Endodermal cell (in vitro differentiated cells): Measurements from ENCODE around the gene MOSPD3. TPM values are rescaled to one million over a fixed set of nuclear protein-coding genes. Genes with fewer than 3 reads are reported as not detected.

ENCODE experiments used
- DNase-seq: peaks from one replicate; pipeline ENCODE4 v3.0.0-alpha.2; 2017
- H3K27ac ChIP-seq: 2 replicates; pipeline ENCODE4 v1.5.1; 2013; ENCODE audit warnings: mild to moderate bottlenecking, low read depth, low read length, moderate library complexity
- H3K27me3 ChIP-seq: 2 replicates; pipeline ENCODE4 v1.6.1; 2013; ENCODE audit warnings: mild to moderate bottlenecking, low read length, moderate library complexity; ENCODE audit not compliant: insufficient read depth, control insufficient read depth, poor library complexity, severe bottlenecking
- H3K36me3 ChIP-seq: 2 replicates; pipeline ENCODE4 v1.7.0; 2013; ENCODE audit warnings: mild to moderate bottlenecking, low read length, moderate library complexity; ENCODE audit not compliant: control insufficient read depth, insufficient read depth
- H3K4me1 ChIP-seq: one replicate; pipeline ENCODE4 v1.7.0; 2013; ENCODE audit warnings: low read length; ENCODE audit not compliant: control insufficient read depth, insufficient read depth
- H3K4me3 ChIP-seq: 2 replicates; pipeline ENCODE4 v1.5.1; 2013; ENCODE audit warnings: mild to moderate bottlenecking, low read length, moderate library complexity
- H3K9ac ChIP-seq: 2 replicates; pipeline ENCODE4 v1.6.1; 2013; ENCODE audit warnings: mild to moderate bottlenecking, low read length, moderate library complexity; ENCODE audit not compliant: poor library complexity, severe bottlenecking; ENCODE audit errors: extremely low read depth
- H3K9me3 ChIP-seq: 2 replicates; pipeline ENCODE4 v1.6.1; 2013; ENCODE audit warnings: mild to moderate bottlenecking, low read length, moderate library complexity; ENCODE audit not compliant: control insufficient read depth
- H3K27ac Mint-ChIP-seq: 2 replicates; pipeline ENCODE4 v1.8.0; 2020; ENCODE audit warnings: mixed read lengths
- H3K27me3 Mint-ChIP-seq: 2 replicates; pipeline ENCODE4 v1.8.0; 2021; ENCODE audit warnings: mild to moderate bottlenecking, mixed read lengths; ENCODE audit not compliant: insufficient read depth
- H3K36me3 Mint-ChIP-seq: 2 replicates; pipeline ENCODE4 v1.8.0; 2020; ENCODE audit warnings: low read depth, mixed read lengths
- H3K4me1 Mint-ChIP-seq: 2 replicates; pipeline ENCODE4 v1.8.0; 2020; ENCODE audit warnings: mixed read lengths
- H3K4me3 Mint-ChIP-seq: 2 replicates; pipeline ENCODE4 v1.8.0; 2020; ENCODE audit warnings: mild to moderate bottlenecking, moderate library complexity, mixed read lengths
- H3K9me3 Mint-ChIP-seq: 2 replicates; pipeline ENCODE4 v1.8.0; 2020; ENCODE audit warnings: mild to moderate bottlenecking, mixed read lengths
- WGBS, 2 experiments: methylation state at CpG; one replicate each; pipeline versions ENCODE4 v1.1.5 to v1.1.7; 2013; ENCODE audit warnings: missing lambda C conversion rate in 2 of 2, mixed read lengths in 1 of 2; ENCODE audit not compliant: insufficient coverage in 1 of 2, insufficient read length in 1 of 2; 5-methylcytosine and 5-hydroxymethylcytosine counted together
- total RNA-seq, 2 donors: library from RNA; stranded (reverse); fragmentation: NEBNext Ultra II Directional in 1 of 2; extraction: Animal tissue kit (Norgen Biotek cat#: 25700) in 1 of 2; gene quantifications; 2 replicates in 1 of 2; 3 replicates in 1 of 2; pipeline ENCODE4 v1.2.1, GENCODE V29; 2021
- TF ChIP-seq, protein P1 (sequence below): fragments of 200-600 bp; sonication (generic); conservative IDR thresholded peaks from 2 replicates; pipeline ENCODE4 v1.5.0; 2021; ENCODE audit warnings: antibody characterized with exemption, mild to moderate bottlenecking

The MOSPD3 gene
- total RNA-seq, 2 donors from 2014 or later = 19.8 to 25.5 TPM

DNA sequence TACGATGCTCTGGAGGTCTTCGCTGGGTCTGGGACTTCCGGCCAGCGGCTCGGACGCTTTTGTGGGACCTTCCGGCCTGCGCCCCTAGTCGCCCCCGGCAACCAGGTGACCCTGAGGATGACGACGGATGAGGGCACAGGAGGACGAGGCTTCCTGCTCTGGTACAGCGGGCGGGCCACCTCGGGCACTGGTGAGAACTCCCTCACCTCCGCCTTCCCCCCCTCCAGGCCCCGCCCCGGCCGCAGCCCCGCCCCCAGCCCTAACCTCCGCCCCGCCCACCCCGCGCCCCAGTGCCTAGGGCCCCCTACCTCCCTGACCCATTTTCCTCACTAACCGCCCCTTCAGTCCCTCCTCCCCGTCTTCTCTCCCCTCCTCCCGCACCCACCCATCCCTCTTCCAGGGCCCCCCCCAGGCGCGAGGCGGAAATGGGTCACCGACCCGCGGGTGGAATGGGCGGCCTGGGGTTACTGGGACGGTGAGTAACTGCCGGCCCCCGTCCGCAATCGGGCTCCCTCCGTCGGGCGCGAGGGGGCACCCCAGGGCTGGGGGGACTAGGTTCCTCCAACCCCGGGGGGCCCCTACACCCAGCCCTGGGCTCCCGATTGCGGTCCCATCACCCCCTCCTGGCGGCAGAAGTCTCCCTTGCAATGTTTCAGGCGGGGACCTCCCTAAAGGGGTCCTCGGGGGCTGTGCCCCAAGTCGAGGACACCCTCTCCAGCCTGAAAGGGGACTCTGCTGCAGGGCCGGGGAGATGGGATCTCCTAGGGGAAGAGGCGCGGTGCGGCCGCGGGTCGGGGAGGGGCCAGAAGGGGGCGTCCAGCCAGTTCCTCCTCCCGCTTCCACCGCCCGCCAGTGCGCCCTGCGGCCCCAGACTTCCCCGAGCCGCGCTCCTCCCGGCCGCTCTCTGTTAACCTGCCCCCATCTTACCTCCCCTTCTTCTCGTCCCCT is 8.0 kb upstream of the MOSPD3 start:
- H3K27ac ChIP-seq = no peak overlapping the region
- H3K9me3 Mint-ChIP-seq = no peaks in the 10 kb centered on the region
- 1 to 2% methylated on average over 12 to 61 of the region's 70 CpGs for WGBS, 2 experiments
- TF ChIP-seq, protein P1, sequence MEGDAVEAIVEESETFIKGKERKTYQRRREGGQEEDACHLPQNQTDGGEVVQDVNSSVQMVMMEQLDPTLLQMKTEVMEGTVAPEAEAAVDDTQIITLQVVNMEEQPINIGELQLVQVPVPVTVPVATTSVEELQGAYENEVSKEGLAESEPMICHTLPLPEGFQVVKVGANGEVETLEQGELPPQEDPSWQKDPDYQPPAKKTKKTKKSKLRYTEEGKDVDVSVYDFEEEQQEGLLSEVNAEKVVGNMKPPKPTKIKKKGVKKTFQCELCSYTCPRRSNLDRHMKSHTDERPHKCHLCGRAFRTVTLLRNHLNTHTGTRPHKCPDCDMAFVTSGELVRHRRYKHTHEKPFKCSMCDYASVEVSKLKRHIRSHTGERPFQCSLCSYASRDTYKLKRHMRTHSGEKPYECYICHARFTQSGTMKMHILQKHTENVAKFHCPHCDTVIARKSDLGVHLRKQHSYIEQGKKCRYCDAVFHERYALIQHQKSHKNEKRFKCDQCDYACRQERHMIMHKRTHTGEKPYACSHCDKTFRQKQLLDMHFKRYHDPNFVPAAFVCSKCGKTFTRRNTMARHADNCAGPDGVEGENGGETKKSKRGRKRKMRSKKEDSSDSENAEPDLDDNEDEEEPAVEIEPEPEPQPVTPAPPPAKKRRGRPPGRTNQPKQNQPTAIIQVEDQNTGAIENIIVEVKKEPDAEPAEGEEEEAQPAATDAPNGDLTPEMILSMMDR = peak; percentile 66
- H3K9ac ChIP-seq = no peak overlapping the region
- DNase-seq = peak; percentile 93
- H3K27me3 Mint-ChIP-seq = peaks cover 31% of the 10 kb centered on the region
- no peaks in the 10 kb centered on the region for H3K36me3 ChIP-seq
- no peaks in the 10 kb centered on the region for H3K9me3 ChIP-seq
- peaks cover 5% of the 10 kb centered on the region for H3K4me1 ChIP-seq
- H3K27me3 ChIP-seq = peaks cover 18% of the 10 kb centered on the region
- H3K4me3 ChIP-seq = peak overlapping the region; percentile 78
- peak overlapping the region; percentile 84 for H3K27ac Mint-ChIP-seq
- H3K4me3 Mint-ChIP-seq = peak overlapping the region; percentile 62
- peaks cover 19% of the 10 kb centered on the region for H3K4me1 Mint-ChIP-seq
- H3K36me3 Mint-ChIP-seq = no peaks in the 10 kb centered on the region

DNA sequence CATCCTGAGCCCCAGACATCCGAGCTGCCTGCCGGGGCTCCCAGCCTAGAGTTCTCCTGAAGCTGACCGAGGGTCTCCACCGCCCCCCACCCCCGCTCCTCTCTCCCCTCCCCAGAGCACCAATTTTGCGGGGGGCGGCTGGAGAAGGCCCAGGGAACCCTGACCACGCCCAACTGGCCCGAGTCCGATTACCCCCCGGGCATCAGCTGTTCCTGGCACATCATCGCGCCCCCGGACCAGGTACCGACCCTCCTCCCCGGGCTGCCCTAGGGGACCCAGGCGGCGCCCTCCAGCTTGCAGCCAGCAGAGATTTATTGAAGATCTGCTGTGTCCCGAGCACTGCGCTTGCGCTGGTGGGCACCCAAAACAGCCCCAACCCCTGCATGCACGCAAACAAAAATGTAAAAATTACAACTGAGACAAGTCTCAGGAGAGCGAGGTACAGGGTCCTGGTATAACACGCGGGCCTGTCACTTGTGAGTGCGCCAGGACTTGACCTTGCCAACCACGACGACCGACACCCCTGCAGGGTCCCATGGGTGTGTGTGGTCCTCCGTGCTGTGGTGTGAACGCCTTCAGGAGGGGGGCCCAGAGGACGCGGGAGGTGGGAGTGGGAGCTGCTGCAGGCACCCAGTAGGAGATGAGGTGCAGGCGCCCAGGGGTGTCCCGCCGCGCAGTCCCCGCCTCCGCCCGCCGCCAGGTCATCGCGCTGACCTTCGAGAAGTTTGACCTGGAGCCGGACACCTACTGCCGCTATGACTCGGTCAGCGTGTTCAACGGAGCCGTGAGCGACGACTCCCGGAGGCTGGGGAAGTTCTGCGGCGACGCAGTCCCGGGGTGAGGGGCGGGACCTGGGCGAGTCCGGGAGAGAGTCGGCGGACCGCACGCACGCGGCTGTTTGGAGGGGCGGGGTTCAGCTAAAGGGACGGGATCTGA is 7.1 kb upstream of the MOSPD3 start:
- Histone ChIP-seq H3K9me3 (no peaks in the 10 kb centered on the region), H3K4me3 (peak overlapping the region; percentile 78), H3K9ac (no peak overlapping the region), H3K27ac (no peak overlapping the region), H3K36me3 (no peaks in the 10 kb centered on the region), H3K4me1 (peaks cover 5% of the 10 kb centered on the region), H3K27me3 (peaks cover 18% of the 10 kb centered on the region)
- WGBS, 2 experiments = 3 to 4% methylated on average over 42 to 68 of the region's 68 CpGs
- Mint-ChIP-seq H3K4me1 (peaks cover 19% of the 10 kb centered on the region), H3K4me3 (peak overlapping the region; percentile 62), H3K27me3 (peaks cover 28% of the 10 kb centered on the region), H3K27ac (no peak overlapping the region), H3K9me3 (no peaks in the 10 kb centered on the region), H3K36me3 (no peaks in the 10 kb centered on the region)
- TF ChIP-seq, protein P1 = no peak
- peak; percentile 85 for DNase-seq

DNA sequence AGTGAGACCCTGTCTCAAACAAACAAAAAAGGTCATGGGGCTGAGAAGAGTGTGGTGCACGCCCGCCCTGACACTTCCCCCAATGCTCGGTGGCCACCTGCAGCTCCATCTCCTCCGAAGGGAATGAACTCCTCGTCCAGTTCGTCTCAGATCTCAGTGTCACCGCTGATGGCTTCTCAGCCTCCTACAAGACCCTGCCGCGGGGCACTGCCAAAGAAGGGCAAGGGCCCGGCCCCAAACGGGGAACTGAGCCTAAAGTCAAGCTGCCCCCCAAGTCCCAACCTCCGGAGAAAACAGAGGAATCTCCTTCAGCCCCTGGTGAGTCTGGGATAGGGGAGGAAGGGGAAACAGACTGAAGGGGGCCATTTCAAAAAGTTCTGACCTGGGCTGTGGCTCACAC is 6.0 kb upstream of the MOSPD3 start:
- Mint-ChIP-seq H3K27ac (no peak overlapping the region), H3K9me3 (no peaks in the 10 kb centered on the region), H3K4me1 (peaks cover 21% of the 10 kb centered on the region), H3K27me3 (peaks cover 28% of the 10 kb centered on the region), H3K36me3 (no peaks in the 10 kb centered on the region), H3K4me3 (peak overlapping the region; percentile 62)
- Histone ChIP-seq H3K4me1 (peaks cover 5% of the 10 kb centered on the region), H3K4me3 (no peak overlapping the region), H3K36me3 (no peaks in the 10 kb centered on the region), H3K27ac (no peak overlapping the region), H3K27me3 (peaks cover 18% of the 10 kb centered on the region), H3K9me3 (no peaks in the 10 kb centered on the region), H3K9ac (no peak overlapping the region)
- TF ChIP-seq, protein P1 = no peak
- WGBS, 2 experiments = 87 to 89% methylated on average over 11 to 12 of the region's 12 CpGs
- DNase-seq = no peak
